LNCaP clone FGC (cell line): ENCODE measurements around the gene NDUFAF8.

Source experiments
- DNase-seq: peaks from one replicate; pipeline ENCODE4 v3.0.0-alpha.2; 2011; ENCODE audit warnings: low read depth
- H3K4me3 ChIP-seq: 2 replicates; pipeline ENCODE4 v1.5.1; 2011; ENCODE audit warnings: mild to moderate bottlenecking, low read depth, low read length, control low read depth
- CTCF ChIP-seq: IDR thresholded peaks from 2 replicates; pipeline ENCODE4 v1.5.1; 2012; ENCODE audit warnings: mild to moderate bottlenecking; ENCODE audit not compliant: control insufficient read depth, insufficient read depth; ENCODE audit errors: extremely low read depth

The NDUFAF8 gene

GRCh38 chr17:81244358-81245023 is 5.4 kb downstream of the NDUFAF8 start:
- no peak for DNase-seq
- TF ChIP-seq CTCF = no peak
- H3K4me3 ChIP-seq = no peak overlapping the region

- no peak for TF ChIP-seq CTCF
- H3K4me3 ChIP-seq = no peak overlapping the region
- DNase-seq = no peak
Measured at GRCh38 chr17:81245024-81245664, 6.0 kb downstream of the NDUFAF8 start.

- no peak overlapping the region for H3K4me3 ChIP-seq
- no peak for DNase-seq
- no peak for TF ChIP-seq CTCF
Measured at GRCh38 chr17:81245665-81246342, 6.7 kb downstream of the NDUFAF8 start.

- DNase-seq = no peak
- no peak overlapping the region for H3K4me3 ChIP-seq
- TF ChIP-seq CTCF = no peak
Measured at GRCh38 chr17:81246343-81246670, 7.2 kb downstream of the NDUFAF8 start.

GRCh38 chr17:81246679-81247338 is 7.7 kb downstream of the NDUFAF8 start:
- no peak for DNase-seq
- H3K4me3 ChIP-seq = no peak overlapping the region
- no peak for TF ChIP-seq CTCF

- TF ChIP-seq CTCF = no peak
- no peak overlapping the region for H3K4me3 ChIP-seq
- no peak for DNase-seq
Measured at GRCh38 chr17:81247339-81247990, 8.3 kb downstream of the NDUFAF8 start.
